Omental fat pad (tissue), 4 donors: ENCODE measurements around the gene MPHOSPH6. TPM values are rescaled to one million over a fixed set of nuclear protein-coding genes. Genes with fewer than 3 reads are reported as not detected.
"Not testable (repeated sequence)": the region's sequence is repeated elsewhere in the genome, so short reads cannot be mapped to it uniquely, and the experiment has no call there.

Source experiments
- ATAC-seq: fragments of 150-250 bp; one replicate; pipeline ENCODE4 v1.9.1; 2016; ENCODE audit warnings: mild to moderate bottlenecking, moderate library complexity; ENCODE audit not compliant: low FRiP score
- DNase-seq: peaks from one replicate; pipeline ENCODE4 v3.0.0-alpha.2; 2019; ENCODE audit warnings: low spot score
- CTCF ChIP-seq, 3 donors: fragments of 450-650 bp; IDR thresholded peaks; one replicate each; pipeline ENCODE4 v1.5.1; 2016 to 2017; ENCODE audit warnings: antibody characterized with exemption in 3 of 3, mild to moderate bottlenecking in 3 of 3, moderate library complexity in 2 of 3
- total RNA-seq, 4 donors: library from RNA; depleted of rRNA; stranded (reverse); fragments of >200 nt; gene quantifications; one replicate each; pipeline ENCODE4 v1.1.0, GENCODE V29; 2016

MPHOSPH6 gene
- total RNA-seq, 4 donors from 2014 or later = 21.7 to 35.5 (median 34.3) TPM

GRCh38 chr16:82129881-82130280, 40.1 kb downstream of the MPHOSPH6 start:
- no peak for ATAC-seq
- no peak for TF ChIP-seq CTCF (IDR thresholded peaks at IDR 0.05)
- DNase-seq = no peak

DNA sequence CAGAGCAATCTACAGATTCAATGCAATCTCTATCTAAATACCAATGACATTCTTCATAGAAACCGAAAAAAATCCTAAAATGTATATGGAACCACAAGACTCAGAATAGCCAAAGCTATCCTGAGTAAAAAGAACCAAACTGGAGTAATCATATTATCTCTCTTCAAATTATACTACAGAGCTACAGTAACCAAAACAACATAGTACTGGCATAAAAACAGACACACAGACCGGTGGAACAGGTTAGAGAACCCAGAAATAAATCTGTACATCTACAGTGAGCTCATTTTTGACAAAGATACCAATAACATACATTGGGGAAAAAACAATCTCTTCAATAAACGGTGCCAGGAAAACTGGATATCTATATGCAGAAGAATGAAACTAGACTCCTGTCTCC, 45.4 kb downstream of the MPHOSPH6 start:
- no peak for ATAC-seq
- no peak for TF ChIP-seq CTCF (IDR thresholded peaks at IDR 0.05)
- DNase-seq = no peak

- TF ChIP-seq CTCF (IDR thresholded peaks at IDR 0.05) = no peak
- ATAC-seq (no peak), DNase-seq (no peak)
These were observed 50.6 kb downstream of the MPHOSPH6 start for GRCh38 chr16:82119405-82119804.

DNA sequence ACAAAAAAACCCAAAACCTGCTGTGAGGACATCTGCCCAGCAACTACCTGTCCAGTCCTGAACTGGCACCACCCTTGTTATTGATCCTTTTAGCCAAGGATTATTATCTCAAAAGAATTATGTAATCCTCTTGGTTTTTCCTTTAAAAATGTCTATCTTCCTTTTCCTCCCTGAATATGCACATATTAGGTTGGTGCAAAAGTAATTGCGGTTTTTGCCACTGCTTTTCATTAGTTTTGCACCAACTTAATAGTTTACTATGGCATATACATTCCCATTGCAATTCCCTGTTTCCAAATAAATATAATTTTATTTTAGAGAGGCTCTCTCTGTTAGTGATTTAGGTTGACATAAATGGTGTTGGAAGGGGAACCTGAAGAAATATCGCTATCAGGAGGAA, 51.3 kb downstream of the MPHOSPH6 start:
- TF ChIP-seq CTCF (IDR thresholded peaks at IDR 0.05) = no peak
- DNase-seq (no peak), ATAC-seq (no peak)

DNA sequence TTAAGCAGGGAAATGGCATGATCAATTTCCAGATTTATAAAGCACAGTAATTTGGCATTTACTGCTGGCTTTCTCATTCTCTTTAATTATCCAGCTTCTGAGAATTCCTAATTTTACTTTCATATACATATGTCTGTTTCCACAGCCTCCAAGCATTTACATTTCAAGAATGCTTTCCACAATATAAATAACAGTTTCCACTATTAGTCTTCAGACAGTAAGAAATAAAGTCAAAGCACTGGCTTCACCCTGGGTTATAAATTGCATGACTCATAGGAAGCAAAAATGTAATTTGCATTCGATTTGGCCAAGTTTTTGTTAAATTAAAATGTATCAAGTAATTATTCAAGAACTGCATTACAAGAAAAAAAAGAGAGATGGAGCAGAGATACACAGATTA, 53.5 kb downstream of the MPHOSPH6 start:
- DNase-seq (no peak), ATAC-seq (no peak)
- TF ChIP-seq CTCF (IDR thresholded peaks at IDR 0.05) = no peak

DNA sequence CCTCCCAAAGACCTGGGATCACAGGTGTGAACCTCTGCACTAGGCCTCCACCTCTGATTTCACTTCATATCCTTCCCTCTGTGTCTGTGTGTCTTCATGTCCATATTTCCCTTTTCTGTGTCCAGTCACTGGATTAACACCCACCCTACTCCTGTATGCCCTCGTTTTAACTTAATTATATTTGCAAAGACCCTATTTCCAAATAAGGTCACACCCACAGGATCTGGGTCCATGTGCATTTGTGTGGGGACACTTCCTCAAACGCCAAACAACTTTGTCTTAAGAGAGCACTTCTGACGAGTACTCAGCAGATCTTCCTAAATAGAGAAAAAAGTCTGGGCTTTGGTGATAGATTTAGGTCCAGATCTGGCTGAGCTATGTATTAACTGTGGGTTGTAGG, 56.3 kb downstream of the MPHOSPH6 start:
- TF ChIP-seq CTCF (IDR thresholded peaks at IDR 0.05) = no peak
- ATAC-seq (no peak), DNase-seq (no peak)

DNA sequence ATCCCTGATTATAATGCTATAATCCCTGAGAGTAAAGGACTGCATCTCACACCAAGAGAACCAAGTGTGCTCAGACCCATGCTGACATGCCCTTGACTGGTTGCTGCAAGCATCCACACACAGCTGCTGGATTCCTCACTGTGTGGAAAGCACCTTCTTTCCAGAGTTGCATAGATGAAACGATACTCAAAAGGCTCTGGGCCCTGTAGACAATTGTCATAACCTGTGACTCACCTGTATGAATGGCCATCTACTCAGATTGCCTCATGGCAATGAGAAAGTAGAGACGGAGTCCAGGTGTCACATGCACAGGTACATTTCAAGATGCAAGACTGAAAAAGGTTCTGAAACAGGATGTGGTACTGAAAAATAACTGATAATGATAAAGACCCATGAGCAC, 58.1 kb downstream of the MPHOSPH6 start:
- TF ChIP-seq CTCF (IDR thresholded peaks at IDR 0.05) = no peak
- ATAC-seq = no peak
- DNase-seq = no peak

DNA sequence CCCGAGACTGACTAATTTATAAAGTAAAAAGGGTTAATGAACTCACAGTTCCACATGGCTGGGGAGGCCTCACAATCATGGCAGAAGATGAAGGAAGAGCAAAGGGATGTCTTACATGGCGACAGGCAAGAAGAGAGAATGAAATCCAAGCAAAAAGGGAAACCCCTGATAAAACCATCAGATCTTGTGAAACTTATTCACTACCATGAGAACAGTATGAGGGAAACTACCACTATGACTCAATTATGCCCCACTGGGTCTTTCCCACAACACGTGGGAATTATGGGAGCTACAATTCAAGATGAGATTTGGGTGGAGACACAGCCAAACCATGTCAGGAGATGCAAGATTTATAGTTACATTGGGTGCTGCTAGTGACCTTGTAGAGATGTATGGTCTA, 60.8 kb downstream of the MPHOSPH6 start:
- not testable (repeated sequence) for DNase-seq, ATAC-seq
